IMR-90 (cell line): ENCODE results near the gene TNK2.
A peak's percentile ranks its signal among the peaks of the same experiment; 100 is the strongest.

Source experiments
- CTCF ChIP-seq: conservative IDR thresholded peaks from 2 replicates; pipeline ENCODE4 v1.5.1; 2012; ENCODE audit warnings: mild to moderate bottlenecking, low read depth, low read length, improper control_type of control experiment
- FOS ChIP-seq: fragments of 150-350 bp; IDR thresholded peaks from 2 replicates; pipeline ENCODE4 v1.6.1; 2016; ENCODE audit warnings: low read depth, low read length
- POLR2A ChIP-seq: IDR thresholded peaks from 2 replicates; pipeline ENCODE4 v1.6.1; 2012; ENCODE audit warnings: mild to moderate bottlenecking, low read depth, low read length
- RAD21 ChIP-seq: IDR thresholded peaks from 2 replicates; pipeline ENCODE4 v1.6.1; 2012; ENCODE audit warnings: low read length, improper control_type of control experiment
- RFX5 ChIP-seq: IDR thresholded peaks from 2 replicates; pipeline ENCODE4 v1.8.0; 2012; ENCODE audit warnings: low read depth, mild to moderate bottlenecking, low read length, moderate library complexity
- USF2 ChIP-seq: fragments of 150-350 bp; IDR thresholded peaks from 2 replicates; pipeline ENCODE4 v1.6.1; 2017; ENCODE audit warnings: mild to moderate bottlenecking, antibody characterized with exemption, low read length, low read depth

GRCh38 chr3:195863121-195864061, 45.0 kb downstream of the TNK2 start:
- peak; percentile 91 for TF ChIP-seq RAD21
- TF ChIP-seq CTCF, result peak; percentile 97
- no peak for TF ChIP-seq POLR2A
- no peak for TF ChIP-seq USF2
- no peak for TF ChIP-seq FOS
- no peak for TF ChIP-seq RFX5
